HepG2 (cell line): Measurements from ENCODE around the gene ANKRD53.

ENCODE experiments used
- AGO2 ChIP-seq: fragments of 200-400 bp; formaldehyde crosslinking; optimal IDR thresholded peaks from 2 replicates; pipeline ENCODE3; 2017; ENCODE audit warnings: mild to moderate bottlenecking, low read depth, low read length, moderate library complexity
- ARNT ChIP-seq: fragments of 450-650 bp; IDR thresholded peaks from 2 replicates; pipeline ENCODE4 v1.6.1; 2017
- CTCF ChIP-seq: sonication (generic); formaldehyde crosslinking; IDR thresholded peaks from 2 replicates; pipeline ENCODE4 v1.5.0; 2020; ENCODE audit warnings: mild to moderate bottlenecking, missing genetic modification reagents, moderate library complexity
- DNMT1 ChIP-seq: sonication (generic); formaldehyde crosslinking; IDR thresholded peaks from 2 replicates; pipeline ENCODE4 v1.5.1; 2020; ENCODE audit warnings: mild to moderate bottlenecking, missing genetic modification reagents
- JDP2 ChIP-seq: sonication (generic); formaldehyde crosslinking; IDR thresholded peaks from 2 replicates; pipeline ENCODE4 v1.8.1; 2022; ENCODE audit warnings: missing genetic modification reagents, borderline replicate concordance
- RAD21 ChIP-seq: fragments of 450-650 bp; formaldehyde crosslinking; IDR thresholded peaks from 2 replicates; pipeline ENCODE4 v1.5.0; 2020; ENCODE audit warnings: mild to moderate bottlenecking
- RXRA ChIP-seq: sonication (generic); formaldehyde crosslinking; IDR thresholded peaks from 2 replicates; pipeline ENCODE4 v1.5.1; 2020; ENCODE audit warnings: missing genetic modification reagents
- SP1 ChIP-seq, 2 experiments: fragments of 450-650 bp in 1 of 2; sonication (generic) in 1 of 2; formaldehyde crosslinking in 1 of 2; IDR thresholded peaks; 2 replicates each; pipeline versions ENCODE4 v1.4.0 to v1.6.1; 2016 to 2020; ENCODE audit warnings: missing genetic modification reagents in 1 of 2
- SRF ChIP-seq: IDR thresholded peaks from 2 replicates; pipeline ENCODE4 v1.6.1; 2011; ENCODE audit warnings: mild to moderate bottlenecking, low read depth, low read length, moderate library complexity
- TCF12 ChIP-seq, 2 experiments: fragments of 450-650 bp in 1 of 2; sonication (generic) in 1 of 2; formaldehyde crosslinking in 1 of 2; IDR thresholded peaks; 2 replicates each; pipeline versions ENCODE4 v1.6.1 to v1.8.0; 2017 to 2022; ENCODE audit warnings: antibody characterized with exemption in 1 of 2, mild to moderate bottlenecking in 1 of 2, missing genetic modification reagents in 1 of 2, moderate library complexity in 1 of 2
- ZFP36 ChIP-seq: fragments of 150-350 bp; IDR thresholded peaks from 2 replicates; pipeline ENCODE4 v1.6.1; 2018; ENCODE audit warnings: borderline replicate concordance, low read length, low read depth; ENCODE audit not compliant: partially characterized antibody
- ZNF432 ChIP-seq: sonication (generic); formaldehyde crosslinking; IDR thresholded peaks from 2 replicates; pipeline ENCODE4 v1.5.0; 2020; ENCODE audit warnings: missing genetic modification reagents, mild to moderate bottlenecking, borderline replicate concordance
- TF ChIP-seq, protein P1 (sequence below): sonication (generic); formaldehyde crosslinking; IDR thresholded peaks from 2 replicates; pipeline ENCODE4 v1.4.0; 2020; ENCODE audit warnings: missing genetic modification reagents

DNA sequence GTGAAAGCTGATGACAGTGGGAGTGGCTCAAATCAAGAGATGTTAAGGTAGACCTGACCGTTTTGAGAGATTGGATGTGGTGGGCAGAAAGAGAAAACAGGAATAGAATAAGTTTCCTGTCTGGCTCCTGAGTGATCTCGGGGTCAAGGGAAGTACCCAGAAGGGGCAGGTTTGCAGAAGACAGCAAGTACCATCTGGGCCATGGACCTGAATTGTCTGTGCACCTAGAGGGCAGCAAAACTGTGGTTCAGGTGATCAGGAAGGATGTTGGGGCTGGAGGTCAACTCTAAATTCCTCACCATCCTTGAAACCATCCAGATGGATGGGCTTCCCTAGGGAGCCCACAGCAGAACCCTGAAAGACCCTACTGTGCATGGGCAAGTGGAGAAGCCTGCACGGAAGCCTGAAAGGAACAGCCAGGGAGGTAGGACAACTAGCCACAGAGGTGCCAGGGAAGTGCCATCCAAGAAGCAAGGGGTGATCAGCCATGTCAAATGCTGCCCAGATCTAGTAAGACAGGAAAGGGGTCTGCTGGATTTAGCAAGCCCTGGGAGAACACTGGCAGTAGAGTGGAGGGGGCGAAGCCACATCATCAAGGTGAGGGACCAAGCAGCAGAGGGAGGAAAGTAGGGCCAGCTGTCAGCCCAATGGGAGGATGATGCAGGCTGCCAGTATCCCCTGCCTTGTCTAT is 8.2 kb downstream of the ANKRD53 start:
- TF ChIP-seq ZNF432 (CRISPR knock-in tag) = no peak
- TF ChIP-seq DNMT1 (CRISPR knock-in tag) = no peak
- TF ChIP-seq CTCF (CRISPR knock-in tag) = no peak
- no peak for TF ChIP-seq RXRA
- no peak for TF ChIP-seq AGO2
- TF ChIP-seq SP1 (IDR thresholded peaks at IDR 0.05) = no peak
- no peak for TF ChIP-seq SP1 (CRISPR knock-in tag; IDR thresholded peaks at IDR 0.05)
- no peak for TF ChIP-seq ZFP36
- TF ChIP-seq, protein P1, sequence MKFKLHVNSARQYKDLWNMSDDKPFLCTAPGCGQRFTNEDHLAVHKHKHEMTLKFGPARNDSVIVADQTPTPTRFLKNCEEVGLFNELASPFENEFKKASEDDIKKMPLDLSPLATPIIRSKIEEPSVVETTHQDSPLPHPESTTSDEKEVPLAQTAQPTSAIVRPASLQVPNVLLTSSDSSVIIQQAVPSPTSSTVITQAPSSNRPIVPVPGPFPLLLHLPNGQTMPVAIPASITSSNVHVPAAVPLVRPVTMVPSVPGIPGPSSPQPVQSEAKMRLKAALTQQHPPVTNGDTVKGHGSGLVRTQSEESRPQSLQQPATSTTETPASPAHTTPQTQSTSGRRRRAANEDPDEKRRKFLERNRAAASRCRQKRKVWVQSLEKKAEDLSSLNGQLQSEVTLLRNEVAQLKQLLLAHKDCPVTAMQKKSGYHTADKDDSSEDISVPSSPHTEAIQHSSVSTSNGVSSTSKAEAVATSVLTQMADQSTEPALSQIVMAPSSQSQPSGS (CRISPR knock-in tag) = no peak
- TF ChIP-seq RAD21 (CRISPR knock-in tag) = no peak
- TF ChIP-seq ARNT = no peak
- no peak for TF ChIP-seq JDP2 (CRISPR knock-in tag)
- TF ChIP-seq TCF12 (IDR thresholded peaks at IDR 0.05) = no peak
- no peak for TF ChIP-seq TCF12 (CRISPR knock-in tag; IDR thresholded peaks at IDR 0.05)
- TF ChIP-seq SRF = no peak
